Mesodermal cell (in vitro differentiated cells): ENCODE results near the gene BBOF1. TPM values are rescaled to one million over a fixed set of nuclear protein-coding genes. Genes with fewer than 3 reads are reported as not detected.
"Not testable (repeated sequence)": the region's sequence is repeated elsewhere in the genome, so short reads cannot be mapped to it uniquely, and the experiment has no call there.

ENCODE experiments used
- H3K27ac ChIP-seq: 2 replicates; pipeline ENCODE4 v1.7.0; 2013; ENCODE audit warnings: mild to moderate bottlenecking, low read depth, low read length, moderate library complexity; ENCODE audit not compliant: severe bottlenecking
- H3K36me3 ChIP-seq: 2 replicates; pipeline ENCODE4 v1.7.1; 2013; ENCODE audit warnings: mild to moderate bottlenecking, low read length, moderate library complexity; ENCODE audit not compliant: control insufficient read depth, insufficient read depth
- H3K4me1 ChIP-seq: one replicate; pipeline ENCODE4 v1.7.1; 2013; ENCODE audit warnings: mild to moderate bottlenecking, low read length; ENCODE audit not compliant: insufficient read depth, control insufficient read depth, poor library complexity, severe bottlenecking
- H3K4me3 ChIP-seq: 2 replicates; pipeline ENCODE4 v1.7.0; 2013; ENCODE audit warnings: low read length, control low read depth, mild to moderate bottlenecking; ENCODE audit not compliant: insufficient read depth, poor library complexity, severe bottlenecking; ENCODE audit errors: extremely low read depth
- H3K9me3 ChIP-seq: 2 replicates; pipeline ENCODE4 v1.7.1; 2013; ENCODE audit warnings: mild to moderate bottlenecking, low read length, moderate library complexity; ENCODE audit not compliant: control insufficient read depth
- WGBS, 2 experiments: methylation state at CpG; one replicate each; pipeline ENCODE4 v1.1.5; 2013; ENCODE audit warnings: missing lambda C conversion rate in 2 of 2; ENCODE audit not compliant: insufficient coverage in 2 of 2; 5-methylcytosine and 5-hydroxymethylcytosine counted together
- polyA plus RNA-seq, 2 experiments: library from polyadenylated mRNA; stranded (reverse); fragments of 50-300 nt; gene quantifications; one replicate each; pipeline ENCODE4 v1.2.3, GENCODE V29; 2013

BBOF1 gene
- 3.3 TPM for polyA plus RNA-seq (2013, experiment 1 of 2)
- polyA plus RNA-seq (2013, experiment 2 of 2): 5.2 TPM

- WGBS, 2 experiments: 0% methylated on average over 90 to 91 of the region's 93 CpGs
- peak within 1 kb of the TSS; percentile 68 for H3K27ac ChIP-seq
- H3K4me1 ChIP-seq: no peaks in the 10 kb centered on the region
- H3K36me3 ChIP-seq: peaks cover 4% of the 10 kb centered on the region
- H3K4me3 ChIP-seq: peak within 1 kb of the TSS; percentile 72
- H3K9me3 ChIP-seq: no peaks in the 10 kb centered on the region
Measured at GRCh38 chr14:74018586-74019407, at the start of gene BBOF1, which contains the start of gene ENTPD5. TSS of gene BBOF1 (plus strand) at chr14:74019349. CDS start at chr14:74019479, 130 bp downstream. TSS of gene ENTPD5 (minus strand) at chr14:74019288. CDS start at chr14:73988102, 31,186 bp downstream.

- no peaks in the 10 kb centered on the region for H3K9me3 ChIP-seq
- WGBS, 2 experiments: 93 to 95% methylated on average over 2 of the region's 2 CpGs
- peaks cover 22% of the 10 kb centered on the region for H3K36me3 ChIP-seq
- H3K27ac ChIP-seq: no peak overlapping the region
- no peaks in the 10 kb centered on the region for H3K4me1 ChIP-seq
- H3K4me3 ChIP-seq: no peak overlapping the region
Measured at GRCh38 chr14:73973497-73973896, 45.7 kb upstream of the BBOF1 start.

- H3K4me1 ChIP-seq: no peaks in the 10 kb centered on the region
- H3K4me3 ChIP-seq: no peak overlapping the region
- peaks cover 12% of the 10 kb centered on the region for H3K36me3 ChIP-seq
- no peak overlapping the region for H3K27ac ChIP-seq
- 92 to 98% methylated on average over 5 to 6 of the region's 6 CpGs for WGBS, 2 experiments
- no peaks in the 10 kb centered on the region for H3K9me3 ChIP-seq
Measured at GRCh38 chr14:73976125-73976524, 43.0 kb upstream of the BBOF1 start.

GRCh38 chr14:73977896-73978295, 41.3 kb upstream of the BBOF1 start:
- Histone ChIP-seq H3K4me3 (no peak overlapping the region), H3K27ac (no peak overlapping the region), H3K4me1 (no peaks in the 10 kb centered on the region), H3K36me3 (peaks cover 12% of the 10 kb centered on the region), H3K9me3 (no peaks in the 10 kb centered on the region)
- 79 to 90% methylated on average over 2 of the region's 4 CpGs for WGBS, 2 experiments

- H3K27ac ChIP-seq: no peak overlapping the region
- H3K4me1 ChIP-seq: no peaks in the 10 kb centered on the region
- H3K36me3 ChIP-seq: peaks cover 15% of the 10 kb centered on the region
- 100% methylated on average over 1 of the region's 3 CpGs; no CpG with 5 or more reads in 1 of the 2 experiments for WGBS, 2 experiments
- no peak overlapping the region for H3K4me3 ChIP-seq
- no peaks in the 10 kb centered on the region for H3K9me3 ChIP-seq
Measured at GRCh38 chr14:73988065-73988464, 31.1 kb upstream of the BBOF1 start.

- H3K27ac ChIP-seq, H3K4me1 ChIP-seq, H3K9me3 ChIP-seq, H3K4me3 ChIP-seq: not testable (repeated sequence)
- 89 to 100% methylated on average over 4 to 5 of the region's 7 CpGs for WGBS, 2 experiments
- H3K36me3 ChIP-seq: peaks cover 15% of the 10 kb centered on the region
Measured at GRCh38 chr14:73988656-73989055, 30.5 kb upstream of the BBOF1 start.

- 43 to 83% methylated on average over 1 to 4 of the region's 4 CpGs for WGBS, 2 experiments
- no peaks in the 10 kb centered on the region for H3K4me1 ChIP-seq
- no peak overlapping the region for H3K4me3 ChIP-seq
- no peaks in the 10 kb centered on the region for H3K9me3 ChIP-seq
- no peak overlapping the region for H3K27ac ChIP-seq
- H3K36me3 ChIP-seq: peaks cover 10% of the 10 kb centered on the region
Measured at GRCh38 chr14:73991092-73991491, 28.1 kb upstream of the BBOF1 start.

GRCh38 chr14:73994926-73995325, 24.2 kb upstream of the BBOF1 start:
- not testable (repeated sequence) for H3K4me1 ChIP-seq, H3K36me3 ChIP-seq, H3K4me3 ChIP-seq, H3K27ac ChIP-seq, H3K9me3 ChIP-seq
- WGBS, 2 experiments: 93 to 96% methylated on average over 7 of the region's 7 CpGs

- Histone ChIP-seq H3K36me3 (peaks cover 2% of the 10 kb centered on the region), H3K9me3 (no peaks in the 10 kb centered on the region), H3K4me1 (no peaks in the 10 kb centered on the region), H3K27ac (no peak overlapping the region), H3K4me3 (no peak overlapping the region)
- whole genome bisulfite sequencing, 2 experiments: 86 to 93% methylated on average over 7 to 8 of the region's 8 CpGs
Measured at GRCh38 chr14:73995977-73996378, 23.2 kb upstream of the BBOF1 start.

GRCh38 chr14:73996731-73997107, 22.4 kb upstream of the BBOF1 start:
- WGBS, 2 experiments: 83% methylated on average over 1 of the region's 2 CpGs; no CpG with 5 or more reads in 1 of the 2 experiments
- no peaks in the 10 kb centered on the region for H3K9me3 ChIP-seq
- no peaks in the 10 kb centered on the region for H3K4me1 ChIP-seq
- H3K27ac ChIP-seq: no peak overlapping the region
- H3K4me3 ChIP-seq: no peak overlapping the region
- peaks cover 2% of the 10 kb centered on the region for H3K36me3 ChIP-seq
